GM23338 (cell line): Measurements from ENCODE around the gene XYLT1. TPM values are rescaled to one million over a fixed set of nuclear protein-coding genes. Genes with fewer than 3 reads are reported as not detected.

ENCODE experiments used
- ATAC-seq: fragments of 200-7000 bp; cut with Tn5 transposase; 3 replicates; pipeline ENCODE4 v1.9.1; 2020
- DNase-seq: peaks from one replicate; pipeline ENCODE4 v3.0.0-alpha.2; 2015; ENCODE audit warnings: low spot score
- H2AFZ ChIP-seq: fragments of 200-600 bp; sonication (generic); 2 replicates; pipeline ENCODE4 v1.8.0; 2016; ENCODE audit warnings: antibody characterized with exemption, mild to moderate bottlenecking, moderate library complexity
- H3F3A ChIP-seq: fragments of 200-600 bp; sonication (generic); replicated peaks from 2 replicates; pipeline ENCODE4 v1.8.0; 2017; ENCODE audit warnings: antibody characterized with exemption, mixed run types, low read depth
- H3K27ac ChIP-seq: fragments of 200-600 bp; sonication (generic); 2 replicates; pipeline ENCODE4 v1.6.1; 2016; ENCODE audit warnings: low read depth
- H3K27me3 ChIP-seq: fragments of 200-600 bp; sonication (generic); 2 replicates; pipeline ENCODE4 v1.8.0; 2016; ENCODE audit warnings: mild to moderate bottlenecking, mixed run types, moderate library complexity; ENCODE audit not compliant: insufficient read depth
- H3K36me3 ChIP-seq: fragments of 200-600 bp; sonication (generic); 2 replicates; pipeline ENCODE4 v1.8.0; 2016; ENCODE audit warnings: mild to moderate bottlenecking; ENCODE audit not compliant: insufficient read depth
- H3K4me1 ChIP-seq: fragments of 200-600 bp; sonication (generic); 2 replicates; pipeline ENCODE4 v1.8.0; 2016; ENCODE audit warnings: mild to moderate bottlenecking, moderate library complexity; ENCODE audit not compliant: insufficient read depth
- H3K4me2 ChIP-seq: fragments of 200-600 bp; sonication (generic); 2 replicates; pipeline ENCODE4 v1.7.1; 2017; ENCODE audit warnings: mixed run types
- H3K4me3 ChIP-seq: fragments of 200-600 bp; sonication (generic); 2 replicates; pipeline ENCODE4 v1.6.1; 2016; ENCODE audit warnings: mixed run types
- H3K79me2 ChIP-seq: fragments of 200-600 bp; sonication (generic); replicated peaks from 2 replicates; pipeline ENCODE4 v1.8.0; 2017; ENCODE audit warnings: mild to moderate bottlenecking; ENCODE audit not compliant: insufficient read depth
- H3K9me2 ChIP-seq: fragments of 200-600 bp; sonication (generic); 2 replicates; pipeline ENCODE4 v1.8.0; 2017; ENCODE audit not compliant: insufficient read depth
- H4K20me1 ChIP-seq: fragments of 200-600 bp; sonication (generic); replicated peaks from 2 replicates; pipeline ENCODE4 v1.8.0; 2017; ENCODE audit warnings: mild to moderate bottlenecking; ENCODE audit not compliant: insufficient read depth
- H3K27ac Mint-ChIP-seq: 2 replicates; pipeline ENCODE4 v1.8.0; 2020; ENCODE audit warnings: inconsistent platforms, mild to moderate bottlenecking, moderate library complexity, mixed read lengths
- H3K27me3 Mint-ChIP-seq: 3 replicates; pipeline ENCODE4 v1.8.0; 2022; ENCODE audit warnings: low read depth, mild to moderate bottlenecking, moderate library complexity, mixed read lengths, inconsistent platforms; ENCODE audit not compliant: insufficient read depth, poor library complexity
- H3K36me3 Mint-ChIP-seq: 3 replicates; pipeline ENCODE4 v1.8.0; 2021; ENCODE audit warnings: low read depth, mild to moderate bottlenecking, inconsistent platforms, moderate library complexity, mixed read lengths
- H3K4me1 Mint-ChIP-seq: 3 replicates; pipeline ENCODE4 v1.8.0; 2020; ENCODE audit warnings: mild to moderate bottlenecking, inconsistent platforms, mixed read lengths
- H3K4me3 Mint-ChIP-seq: 3 replicates; pipeline ENCODE4 v1.8.0; 2021; ENCODE audit warnings: moderate library complexity, mild to moderate bottlenecking, inconsistent platforms, mixed read lengths
- H3K9me3 Mint-ChIP-seq: 3 replicates; pipeline ENCODE4 v1.8.0; 2020; ENCODE audit warnings: moderate library complexity, mild to moderate bottlenecking, inconsistent platforms, mixed read lengths
- CREB1 ChIP-seq: fragments of 250-450 bp; sonication (Bioruptor Pico); IDR thresholded peaks from 2 replicates; pipeline ENCODE4 v1.5.0; 2020; ENCODE audit warnings: low read depth, mild to moderate bottlenecking, moderate library complexity
- CTCF ChIP-seq, 2 experiments: fragments of 200-600 bp in 1 of 2; sonication (generic) in 1 of 2; conservative IDR thresholded peaks; 2 replicates each; pipeline versions ENCODE4 v1.5.1 to v1.6.1; 2016 to 2017; ENCODE audit warnings: antibody characterized with exemption in 2 of 2, low read depth in 2 of 2, mild to moderate bottlenecking in 2 of 2, moderate library complexity in 1 of 2
- EZH2phosphoT487 ChIP-seq: fragments of 200-600 bp; sonication (generic); IDR thresholded peaks from one replicate; pipeline ENCODE4 v1.8.1; 2018; ENCODE audit warnings: antibody characterized with exemption; ENCODE audit not compliant: unreplicated experiment
- JUNB ChIP-seq: IDR thresholded peaks from one replicate; pipeline ENCODE4 v1.6.1; 2016; ENCODE audit warnings: antibody characterized with exemption; ENCODE audit not compliant: unreplicated experiment
- NANOG ChIP-seq: IDR thresholded peaks from 2 replicates; pipeline ENCODE4 v1.6.1; 2016; ENCODE audit warnings: antibody characterized with exemption, borderline replicate concordance
- POLR2AphosphoS5 ChIP-seq: IDR thresholded peaks from 2 replicates; pipeline ENCODE4 v1.6.1; 2016; ENCODE audit warnings: antibody characterized with exemption, low read depth
- STAT1 ChIP-seq: IDR thresholded peaks from one replicate; pipeline ENCODE4 v1.6.1; 2016; ENCODE audit warnings: antibody characterized with exemption; ENCODE audit not compliant: unreplicated experiment
- ZNF114 ChIP-seq: fragments of 250-450 bp; sonication (Bioruptor Pico); IDR thresholded peaks from 2 replicates; pipeline ENCODE4 v1.5.0; 2020; ENCODE audit warnings: mild to moderate bottlenecking, moderate library complexity
- ZNF331 ChIP-seq: fragments of 250-450 bp; sonication (Bioruptor Pico); IDR thresholded peaks from 2 replicates; pipeline ENCODE4 v1.5.0; 2020; ENCODE audit warnings: low read depth, mild to moderate bottlenecking, moderate library complexity
- ZNF462 ChIP-seq: fragments of 250-450 bp; sonication (Bioruptor Pico); IDR thresholded peaks from 2 replicates; pipeline ENCODE4 v1.5.0; 2020; ENCODE audit warnings: mild to moderate bottlenecking, moderate library complexity
- polyA plus RNA-seq: library from polyadenylated mRNA; unstranded; fragments of >200 nt; fragmentation: Nextera tagmentation; extraction: Ambion mirVana; gene quantifications from 2 replicates; pipeline ENCODE4 v1.2.1, GENCODE V29; 2016
- total RNA-seq: library from RNA; depleted of rRNA; stranded (reverse); fragments of >200 nt; shearing (Covaris generic); gene quantifications from 2 replicates; pipeline ENCODE4 v1.2.3, GENCODE V29; 2014

The XYLT1 gene
- total and polyA plus RNA-seq, 2 experiments from 2014 or later, result 3.5 to 24.7 TPM

DNA sequence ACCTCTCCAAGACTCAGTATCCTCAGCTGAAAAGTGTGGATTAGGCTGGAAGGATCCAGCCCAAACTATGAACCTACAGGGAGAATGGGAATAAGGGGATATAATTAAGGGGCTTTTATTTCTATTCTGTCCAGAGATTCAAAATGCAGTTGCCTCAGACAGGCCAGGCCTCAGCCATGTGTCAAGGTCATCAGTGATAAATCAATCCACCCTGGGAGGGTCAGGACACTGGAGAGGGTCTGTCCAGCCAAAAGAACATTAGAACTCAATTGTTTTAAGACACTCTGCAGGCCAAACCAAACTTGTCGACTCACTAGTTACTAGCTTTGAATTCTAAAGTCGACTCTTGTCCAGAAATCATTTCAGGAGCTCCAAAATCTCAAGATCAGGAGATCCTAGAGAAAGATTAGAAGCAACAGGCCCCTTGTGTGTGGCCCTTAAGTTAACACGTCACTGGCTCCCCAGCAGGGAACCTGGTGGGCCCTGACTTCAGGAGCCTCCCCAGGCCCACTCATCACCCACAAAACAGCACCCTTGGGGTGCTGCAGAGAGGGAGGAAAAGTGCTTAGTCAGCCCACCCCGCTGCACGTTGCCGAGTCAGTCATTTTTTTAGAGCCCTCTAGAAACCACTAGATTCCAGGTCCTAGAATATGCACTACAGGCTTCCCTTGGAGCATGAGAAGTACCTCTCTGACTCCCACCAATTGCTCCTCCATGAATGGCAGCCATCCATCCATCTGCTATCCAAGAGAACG lies 156.8 kb downstream of the XYLT1 start:
- Mint-ChIP-seq H3K4me1 (peaks cover 29% of the 10 kb centered on the region), H3K27me3 (peaks cover 2% of the 10 kb centered on the region), H3K27ac (no peak overlapping the region), H3K36me3 (no peaks in the 10 kb centered on the region; the same call in 1 of the 3 replicates), H3K4me3 (no peak overlapping the region), H3K9me3 (no peaks in the 10 kb centered on the region)
- Histone ChIP-seq H3K4me1 (peaks cover 19% of the 10 kb centered on the region; the same call in 1 of the 2 replicates), H3K79me2 (peaks cover 15% of the 10 kb centered on the region), H3K4me2 (no peak overlapping the region), H3K4me3 (no peak overlapping the region), H3K36me3 (no peaks in the 10 kb centered on the region), H3K9me2 (no peaks in the 10 kb centered on the region), H3K27me3 (no peaks in the 10 kb centered on the region), H3F3A (0 out of 2 replicates have a peak, but pooled peaks cover 3% of the 10 kb centered on the region), H2AFZ (no peak overlapping the region), H3K27ac (no peak overlapping the region), H4K20me1 (no peaks in the 10 kb centered on the region; the same call in 1 of the 2 replicates)
- TF ChIP-seq STAT1 (no peak), POLR2AphosphoS5 (no peak), CTCF (conservative IDR thresholded peaks at IDR 0.05; ENCODE audit: low read depth in 2 of 2) (no peak), ZNF331 (no peak), ZNF114 (CRISPR knock-in tag) (no peak), JUNB (no peak), EZH2phosphoT487 (no peak), ZNF462 (no peak), NANOG (no peak), CREB1 (CRISPR knock-in tag) (no peak)
- ATAC-seq (no peak), DNase-seq (no peak)
